ENCODE results near the gene ESYT2. TPM values are rescaled to one million over a fixed set of nuclear protein-coding genes. Genes with fewer than 3 reads are reported as not detected.
A peak's percentile ranks its signal among the peaks of the same experiment; 100 is the strongest.
"Not testable (repeated sequence)": the region's sequence is repeated elsewhere in the genome, so short reads cannot be mapped to it uniquely, and the experiment has no call there.

The ESYT2 gene
- total RNA-seq, 2 experiments from 2014 or later: 62.4 to 64.2 TPM

- no peaks in the 10 kb centered on the region for H3K27me3 Mint-ChIP-seq
- H3K36me3 Mint-ChIP-seq: no peaks in the 10 kb centered on the region
- ChIA-PET CTCF (interaction anchor here (0.9 to 1.9 kb wide), 4 partner anchors 10 to 112 kb away, joined by 3 to 11 read pairs (median 4); no protein-coding TSS in a partner anchor), POLR2A (interaction anchor here (1.0 to 2.0 kb wide), 10 partner anchors 8 to 208 kb away, joined by 3 to 13 read pairs (median 7); partner anchors contain the start of gene NCAPG2)
- DNase-seq: no peak
- intact Hi-C loops (cut with micrococcal nuclease): loop anchor here (5.0 to 10.0 kb wide), 2 partner anchors 110 to 333 kb away; no protein-coding TSS in a partner anchor
- peak overlapping the region; percentile 78 for H3K27ac Mint-ChIP-seq
- peaks cover 27% of the 10 kb centered on the region for H3K4me1 Mint-ChIP-seq (ENCODE audit: low read depth)
- peak overlapping the region; percentile 77 for H3K4me3 Mint-ChIP-seq
- H3K9me3 Mint-ChIP-seq: no peaks in the 10 kb centered on the region
These were observed 35.2 kb upstream of the ESYT2 start for GRCh38 chr7:158864507-158864820.

DNA sequence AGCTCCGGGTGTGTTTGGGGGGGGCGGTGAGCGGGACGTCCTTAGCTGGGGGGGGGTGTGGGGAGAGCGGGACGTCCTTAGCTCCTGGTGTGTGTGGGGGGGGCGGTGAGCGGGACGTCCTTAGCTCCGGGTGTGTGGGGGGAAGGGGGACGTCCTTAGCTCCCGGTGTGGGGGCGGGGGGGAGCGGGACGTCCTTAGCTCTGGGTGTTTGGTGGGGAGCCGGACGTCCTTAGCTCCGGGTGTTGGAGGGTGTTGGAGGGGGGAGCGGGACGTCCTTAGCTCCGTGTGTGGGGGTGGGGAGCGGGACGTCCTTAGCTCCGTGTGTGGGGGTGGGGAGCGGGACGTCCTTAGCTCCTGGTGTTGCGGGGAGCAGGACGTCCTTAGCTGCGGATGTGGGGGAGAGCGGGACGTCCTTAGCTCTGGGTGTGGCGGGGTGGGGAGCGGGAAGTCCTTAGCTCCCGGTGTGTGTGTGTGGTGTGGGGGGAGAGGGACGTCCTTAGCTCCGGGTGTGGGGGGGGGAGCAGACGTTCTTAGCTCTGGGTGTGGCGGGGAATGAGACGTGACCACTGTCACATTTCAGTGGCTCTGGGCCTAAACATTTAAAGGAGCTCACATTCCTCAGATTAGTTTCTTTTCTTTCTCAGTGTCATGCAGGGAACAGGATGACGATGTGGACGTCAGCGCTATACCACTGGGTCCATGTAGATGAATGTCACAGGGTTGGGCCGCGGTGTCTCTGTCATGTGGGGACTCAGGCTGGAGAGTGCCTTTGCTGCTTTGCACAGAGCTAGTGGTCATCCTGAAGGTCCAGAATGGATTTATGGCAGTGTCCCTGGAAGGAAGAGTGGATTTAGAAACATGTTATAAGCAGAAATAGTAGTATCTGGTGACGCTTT is 34.5 kb upstream of the ESYT2 start:
- intact Hi-C loops (cut with micrococcal nuclease): loop anchor here (2.0 to 10.0 kb wide), 3 partner anchors 17 to 333 kb away; no protein-coding TSS in a partner anchor
- Mint-ChIP-seq H3K9me3 (no peaks in the 10 kb centered on the region), H3K4me1 (ENCODE audit: low read depth) (peaks cover 32% of the 10 kb centered on the region), H3K36me3 (no peaks in the 10 kb centered on the region), H3K27ac (peak overlapping the region; percentile 78), H3K4me3 (peak overlapping the region; percentile 77), H3K27me3 (no peaks in the 10 kb centered on the region)
- POLR2A ChIA-PET: interaction anchor here (0.5 to 2.0 kb wide), 14 partner anchors 9 to 207 kb away, joined by 3 to 13 read pairs (median 6); partner anchors contain the start of genes ESYT2 and NCAPG2
- CTCF ChIA-PET: interaction anchor here (0.7 to 1.9 kb wide), 8 partner anchors 10 to 159 kb away, joined by 3 to 11 read pairs (median 3); partner anchors contain the start of gene NCAPG2
- DNase-seq: peak; percentile 69

- POLR2A ChIA-PET: interaction anchor here (0.6 to 2.0 kb wide), 12 partner anchors 8 to 207 kb away, joined by 3 to 13 read pairs (median 6); partner anchors contain the start of genes ESYT2 and NCAPG2
- H3K4me1 Mint-ChIP-seq (ENCODE audit: low read depth): peaks cover 38% of the 10 kb centered on the region
These were observed 33.8 kb upstream of the ESYT2 start for GRCh38 chr7:158862985-158863610.

GRCh38 chr7:158861936-158862704 is 32.8 kb upstream of the ESYT2 start:
- peak overlapping the region; percentile 8 for H3K4me3 Mint-ChIP-seq
- H3K4me1 Mint-ChIP-seq (ENCODE audit: low read depth): peaks cover 40% of the 10 kb centered on the region
- H3K36me3 Mint-ChIP-seq: no peaks in the 10 kb centered on the region
- no peaks in the 10 kb centered on the region for H3K27me3 Mint-ChIP-seq
- CTCF ChIA-PET: interaction anchor here (0.7 kb wide), 1 partner anchor 115 kb away, joined by 3 read pairs; no protein-coding TSS in a partner anchor
- intact Hi-C loops (cut with micrococcal nuclease): loop anchor here (2.0 to 10.0 kb wide), 3 partner anchors 15 to 335 kb away; no protein-coding TSS in a partner anchor
- H3K27ac Mint-ChIP-seq: no peak overlapping the region
- DNase-seq: no peak
- H3K9me3 Mint-ChIP-seq: no peaks in the 10 kb centered on the region
- POLR2A ChIA-PET: interaction anchor here (0.5 to 1.6 kb wide), 5 partner anchors 9 to 154 kb away, joined by 3 to 6 read pairs (median 5); partner anchors contain the start of gene ESYT2

More at GRCh38 chr7:158862985-158863610, 33.8 kb upstream of the ESYT2 start:
- CTCF ChIA-PET: interaction anchor here (0.7 to 1.9 kb wide), 7 partner anchors 11 to 158 kb away, joined by 3 to 11 read pairs (median 3); partner anchors contain the start of gene NCAPG2
- not testable (repeated sequence) for H3K9me3 Mint-ChIP-seq, H3K27me3 Mint-ChIP-seq, H3K36me3 Mint-ChIP-seq
- DNase-seq: peak; percentile 60
- H3K4me3 Mint-ChIP-seq: peak overlapping the region; percentile 77
- intact Hi-C loops (cut with micrococcal nuclease): loop anchor here (2.0 to 10.0 kb wide), 3 partner anchors 16 to 334 kb away; no protein-coding TSS in a partner anchor
- H3K27ac Mint-ChIP-seq: peak overlapping the region; percentile 78

DNA sequence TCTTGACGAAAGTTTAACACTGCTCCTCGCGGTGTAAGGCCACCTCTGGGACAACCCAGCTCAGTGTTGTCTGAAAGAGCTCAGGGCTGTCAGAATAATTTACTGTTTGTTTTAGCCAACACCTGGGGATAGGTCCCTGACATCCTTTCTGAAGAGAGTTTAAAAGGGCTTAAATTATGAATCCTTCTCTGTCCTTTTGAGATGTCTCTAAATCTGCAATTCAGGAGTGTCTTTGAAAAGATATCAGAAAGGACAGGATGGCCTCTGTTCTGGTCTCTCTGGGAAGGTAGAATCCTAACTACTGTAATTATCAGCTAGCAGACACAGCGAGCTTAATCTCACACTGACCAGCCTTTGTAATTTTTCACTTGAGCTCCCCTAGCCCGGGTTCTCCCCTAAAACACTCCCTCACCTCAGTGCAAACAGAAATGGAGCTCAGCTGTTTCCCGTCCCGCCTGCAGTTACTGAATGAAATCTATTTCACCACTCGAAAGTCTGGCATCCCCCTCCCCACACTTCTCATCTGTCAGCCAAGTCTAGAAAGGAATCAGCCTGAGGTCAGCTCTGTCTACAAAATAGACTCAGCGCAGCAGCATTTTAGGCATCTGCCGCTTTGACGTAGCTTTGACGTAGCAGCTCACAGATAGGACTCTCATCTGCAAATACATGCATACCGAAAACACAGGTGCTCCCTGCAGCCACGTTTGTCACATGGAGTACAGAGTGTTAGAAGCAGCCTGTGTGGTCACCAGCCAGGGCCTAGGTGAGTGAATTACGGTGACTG is 31.9 kb upstream of the ESYT2 start:
- intact Hi-C loops (cut with micrococcal nuclease): loop anchor here (5.0 to 10.0 kb wide), 2 partner anchors 114 to 336 kb away; no protein-coding TSS in a partner anchor
- H3K4me1 Mint-ChIP-seq (ENCODE audit: low read depth): peaks cover 42% of the 10 kb centered on the region
- POLR2A ChIA-PET: interaction anchor here (0.5 kb wide), 1 partner anchor 108 kb away, joined by 4 read pairs; no protein-coding TSS in a partner anchor
- no peaks in the 10 kb centered on the region for H3K9me3 Mint-ChIP-seq
- H3K36me3 Mint-ChIP-seq: no peaks in the 10 kb centered on the region
- H3K27ac Mint-ChIP-seq: no peak overlapping the region
- CTCF ChIA-PET: interaction anchor here (0.6 kb wide), 1 partner anchor 116 kb away, joined by 4 read pairs; no protein-coding TSS in a partner anchor
- no peak for DNase-seq
- H3K4me3 Mint-ChIP-seq: no peak overlapping the region
- no peaks in the 10 kb centered on the region for H3K27me3 Mint-ChIP-seq

DNA sequence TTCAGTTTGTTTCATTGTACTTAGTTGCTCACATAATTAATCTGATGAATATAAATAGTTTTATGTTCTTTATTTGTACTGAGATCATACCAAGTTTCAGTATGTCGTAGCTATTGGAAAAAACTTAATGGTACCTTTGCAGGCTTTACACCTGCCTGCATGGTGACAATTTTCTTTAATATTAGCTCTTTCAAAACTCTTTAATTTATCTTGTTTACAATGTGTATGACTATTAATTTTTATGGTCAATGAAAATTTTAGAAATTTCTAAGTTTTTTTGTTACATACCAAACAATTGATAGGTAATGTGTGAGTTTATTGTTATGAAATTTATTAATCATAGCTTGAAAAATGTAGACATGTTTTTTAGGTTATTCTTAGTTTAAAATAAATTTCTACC is 31.1 kb upstream of the ESYT2 start:
- CTCF ChIA-PET: no interaction called here
- DNase-seq: no peak
- intact Hi-C loops (cut with micrococcal nuclease): loop anchor here (5.0 to 10.0 kb wide), 2 partner anchors 114 to 337 kb away; no protein-coding TSS in a partner anchor
- no peak overlapping the region for H3K4me3 Mint-ChIP-seq
- H3K27me3 Mint-ChIP-seq: no peaks in the 10 kb centered on the region
- H3K27ac Mint-ChIP-seq: no peak overlapping the region
- no peaks in the 10 kb centered on the region for H3K36me3 Mint-ChIP-seq
- H3K9me3 Mint-ChIP-seq: no peaks in the 10 kb centered on the region
- POLR2A ChIA-PET: no interaction called here
- peaks cover 42% of the 10 kb centered on the region for H3K4me1 Mint-ChIP-seq (ENCODE audit: low read depth)

- no peak overlapping the region for H3K4me3 Mint-ChIP-seq
- no peaks in the 10 kb centered on the region for H3K36me3 Mint-ChIP-seq
- H3K27ac Mint-ChIP-seq: peak overlapping the region; percentile 62
- CTCF ChIA-PET: interaction anchor here (0.6 to 1.4 kb wide), 2 partner anchors 30 to 57 kb away, joined by 3 to 5 read pairs; partner anchors contain the start of gene ESYT2
- H3K9me3 Mint-ChIP-seq: no peaks in the 10 kb centered on the region
- no peak for DNase-seq
- intact Hi-C loops (cut with micrococcal nuclease): loop anchor here (5.0 kb wide), 1 partner anchor 202 kb away; no protein-coding TSS in a partner anchor
- peaks cover 28% of the 10 kb centered on the region for H3K4me1 Mint-ChIP-seq (ENCODE audit: low read depth)
- H3K27me3 Mint-ChIP-seq: no peaks in the 10 kb centered on the region
- POLR2A ChIA-PET: interaction anchor here (0.8 kb wide), 1 partner anchor 29 kb away, joined by 3 read pairs; no protein-coding TSS in a partner anchor
These were observed 29.5 kb upstream of the ESYT2 start for GRCh38 chr7:158858592-158859503.

DNA sequence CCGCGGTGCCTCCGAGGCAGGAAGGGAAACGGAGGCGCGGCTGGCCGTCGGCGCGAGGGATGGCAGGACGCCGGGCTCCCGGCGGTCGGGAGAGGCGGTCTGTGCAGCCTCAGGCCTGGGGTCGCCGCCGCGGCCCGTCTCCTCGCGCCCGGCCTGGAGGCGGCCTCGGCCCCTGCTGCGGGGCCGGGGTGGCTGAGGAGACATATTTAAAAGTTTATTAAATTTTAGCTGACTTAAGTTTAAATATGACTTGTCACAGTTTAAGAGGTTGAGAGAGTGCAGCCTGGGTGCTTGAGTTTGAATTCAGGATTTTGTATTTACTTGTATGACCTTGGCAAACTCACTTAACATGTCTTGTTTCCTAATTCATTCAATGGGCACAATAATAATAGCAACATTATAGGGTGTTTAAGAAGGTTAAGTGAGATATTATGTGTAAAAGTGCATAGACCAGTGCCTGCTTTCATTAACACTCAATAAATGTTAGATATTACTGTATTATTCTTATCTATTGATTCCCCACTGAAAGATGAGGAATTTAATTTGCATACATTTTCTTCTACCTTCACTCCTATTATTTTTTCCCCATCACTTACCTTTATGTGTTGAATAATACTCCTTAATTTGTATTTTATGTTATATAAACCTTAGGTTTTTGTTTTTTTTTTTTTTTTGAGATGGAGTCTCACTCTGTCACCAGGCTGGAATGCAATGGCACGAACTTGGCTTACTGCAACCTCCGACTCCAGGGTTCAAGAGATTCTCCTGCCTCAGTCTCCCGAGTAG is 27.8 kb upstream of the ESYT2 start:
- no peak for DNase-seq
- Mint-ChIP-seq H3K9me3 (no peaks in the 10 kb centered on the region), H3K4me3 (peak overlapping the region; percentile 98), H3K4me1 (ENCODE audit: low read depth) (peaks cover 19% of the 10 kb centered on the region), H3K27ac (peak overlapping the region; percentile 45), H3K36me3 (no peaks in the 10 kb centered on the region), H3K27me3 (no peaks in the 10 kb centered on the region)
- ChIA-PET POLR2A (no interaction called here), CTCF (interaction anchor here (1.3 to 1.4 kb wide), 2 partner anchors 28 to 30 kb away, joined by 3 to 5 read pairs; partner anchors contain the start of gene ESYT2)
- intact Hi-C loops (cut with micrococcal nuclease): loop anchor here (1.0 to 5.0 kb wide), 4 partner anchors 10 to 200 kb away; partner anchors contain the start of genes ESYT2 and NCAPG2

DNA sequence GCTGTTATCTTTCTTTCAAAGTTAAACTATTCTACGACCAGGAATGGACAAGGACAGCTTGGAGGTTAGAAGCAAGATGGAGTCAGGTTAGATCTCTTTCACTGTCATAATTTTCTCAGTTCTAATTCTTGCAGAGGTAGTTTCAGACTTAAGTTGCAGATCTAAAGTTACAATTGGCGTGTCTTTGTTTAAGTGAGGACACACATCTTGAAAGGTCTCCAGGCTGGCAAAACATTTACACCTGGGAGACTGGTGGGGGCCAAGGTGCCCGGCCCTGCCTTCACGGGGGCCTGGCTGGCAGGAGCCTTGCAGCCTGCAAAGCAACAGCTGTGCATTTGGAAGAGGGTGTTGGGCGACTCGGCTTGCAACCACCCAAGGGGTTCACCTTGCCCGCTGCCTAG is 25.4 kb upstream of the ESYT2 start:
- Mint-ChIP-seq H3K4me3 (peak overlapping the region; percentile 18), H3K9me3 (no peaks in the 10 kb centered on the region), H3K27me3 (no peaks in the 10 kb centered on the region), H3K27ac (no peak overlapping the region), H3K4me1 (ENCODE audit: low read depth) (peaks cover 26% of the 10 kb centered on the region), H3K36me3 (no peaks in the 10 kb centered on the region)
- POLR2A ChIA-PET: no interaction called here
- intact Hi-C loops (cut with micrococcal nuclease): loop anchor here (5.0 kb wide), 1 partner anchor 197 kb away; no protein-coding TSS in a partner anchor
- no peak for DNase-seq
- CTCF ChIA-PET: no interaction called here
